GM18951 (cell line): ENCODE results near the gene GNMT.

Experiments
- POLR2A ChIP-seq: IDR thresholded peaks from 4 replicates; pipeline ENCODE4 v1.6.1; 2011; ENCODE audit warnings: mild to moderate bottlenecking; ENCODE audit not compliant: insufficient read length, insufficient read depth; ENCODE audit errors: extremely low read depth
- in situ Hi-C: fragments of 300-500 bp; cut with MboI; formaldehyde crosslinking; loops from one replicate; pipeline ENCODE4 v1.12.0; 2022; ENCODE audit warnings: low sequenced_read_pairs, mixed read lengths, inconsistent platforms; ENCODE audit not compliant: unreplicated experiment

GNMT gene

GRCh38 chr6:42962502-42963178, 2.1 kb downstream of the GNMT start:
- no peak for TF ChIP-seq POLR2A

DNA sequence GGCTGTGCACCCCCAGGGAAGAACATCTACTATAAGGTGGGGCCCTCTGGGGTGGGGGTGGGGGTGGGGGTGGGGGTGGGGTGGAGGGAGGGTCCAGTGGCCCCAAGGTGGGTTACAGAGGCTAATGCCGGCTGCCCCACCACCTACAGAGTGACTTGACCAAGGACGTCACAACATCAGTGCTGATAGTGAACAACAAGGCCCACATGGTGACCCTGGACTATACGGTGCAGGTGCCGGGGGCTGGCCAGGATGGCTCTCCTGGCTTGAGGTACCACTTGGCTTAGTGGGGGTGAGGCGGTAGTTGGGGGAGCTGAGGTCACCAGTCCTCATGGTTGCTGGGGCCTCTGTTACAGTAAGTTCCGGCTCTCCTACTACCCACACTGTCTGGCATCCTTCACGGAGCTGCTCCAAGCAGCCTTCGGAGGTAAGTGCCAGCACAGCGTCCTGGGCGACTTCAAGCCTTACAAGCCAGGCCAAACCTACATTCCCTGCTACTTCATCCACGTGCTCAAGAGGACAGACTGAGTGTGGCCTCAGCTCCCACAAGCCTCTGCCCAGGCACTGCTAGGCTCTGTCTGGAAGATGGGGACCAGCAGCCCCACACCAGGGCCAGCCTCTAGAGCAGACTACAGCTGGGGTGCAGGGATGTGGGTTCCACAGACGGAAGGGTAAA, 2.8 kb downstream of the GNMT start:
- in situ Hi-C loops = no loop called here
- TF ChIP-seq POLR2A = no peak

More at GRCh38 chr6:42962502-42963178, 2.1 kb downstream of the GNMT start:
- in situ Hi-C loops = no loop called here

- TF ChIP-seq POLR2A = no peak
- in situ Hi-C loops = no loop called here
Measured at GRCh38 chr6:42963855-42964605, 3.5 kb downstream of the GNMT start.

GRCh38 chr6:42966571-42966970, 6.0 kb downstream of the GNMT start:
- TF ChIP-seq POLR2A = no peak
- in situ Hi-C loops = no loop called here

- in situ Hi-C loops = no loop called here
- TF ChIP-seq POLR2A = no peak
Measured at GRCh38 chr6:42967228-42967627, 6.7 kb downstream of the GNMT start.

GRCh38 chr6:42968126-42968701, 7.7 kb downstream of the GNMT start:
- TF ChIP-seq POLR2A = no peak
- in situ Hi-C loops = no loop called here

DNA sequence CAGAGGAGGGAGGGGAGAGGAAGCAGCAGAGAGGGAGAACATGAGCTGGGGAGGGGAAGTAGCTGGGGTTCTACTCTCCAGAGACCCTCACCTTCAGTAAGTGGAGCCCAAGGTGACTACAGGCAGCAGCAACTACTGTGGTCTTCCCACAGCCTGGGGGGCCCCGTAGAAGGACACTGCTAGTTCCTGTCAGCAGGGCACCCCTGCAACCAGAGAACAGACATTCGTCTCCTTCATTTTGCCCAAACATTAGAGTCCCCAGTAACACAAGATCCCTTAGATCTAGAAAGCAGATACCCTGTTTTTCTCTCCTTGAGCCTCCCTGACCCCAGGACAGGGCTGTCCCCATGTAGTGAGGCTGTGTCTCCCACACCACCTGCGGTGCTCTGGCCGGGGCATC, 8.2 kb downstream of the GNMT start:
- no peak for TF ChIP-seq POLR2A
- in situ Hi-C loops = no loop called here

DNA sequence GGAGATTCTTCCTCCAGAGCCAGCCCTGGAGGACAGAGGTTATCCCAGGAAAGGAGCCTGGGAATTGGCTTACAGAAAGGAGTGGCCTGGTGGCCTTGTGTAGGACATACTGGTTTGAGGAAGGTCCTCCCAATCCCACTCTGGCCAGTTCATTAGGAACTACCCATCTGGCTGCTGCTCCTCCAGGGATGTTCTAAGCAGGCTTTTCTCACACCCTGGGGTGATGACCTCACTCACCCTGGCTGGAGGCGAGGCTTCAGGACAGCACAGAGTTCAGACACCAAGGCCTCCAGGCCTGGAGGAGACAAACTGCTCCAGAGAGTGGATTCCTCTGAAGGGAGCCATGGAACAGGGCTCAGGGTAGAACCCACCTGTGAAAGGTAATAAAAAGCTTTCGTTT, 8.9 kb downstream of the GNMT start:
- in situ Hi-C loops = no loop called here
- no peak for TF ChIP-seq POLR2A

DNA sequence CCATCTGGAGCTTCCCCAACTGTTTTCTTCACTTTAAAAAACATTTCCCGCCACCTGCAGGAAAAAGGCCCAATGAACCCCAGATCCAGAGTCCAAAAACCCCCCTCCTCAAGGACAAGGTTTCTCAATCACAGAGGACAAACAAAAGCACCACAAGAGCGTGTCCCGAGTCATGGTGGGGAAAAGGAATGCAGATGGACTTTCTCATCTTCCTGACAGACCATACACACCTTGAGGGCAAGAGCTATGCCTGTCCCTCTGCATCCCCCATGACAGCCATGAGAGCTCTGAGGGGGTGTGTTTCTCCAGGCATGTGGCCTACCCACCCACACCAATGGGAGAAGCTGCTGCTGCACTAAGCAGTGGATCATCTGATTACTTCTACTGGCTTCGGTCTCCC, 9.4 kb downstream of the GNMT start:
- in situ Hi-C loops = no loop called here
- no peak for TF ChIP-seq POLR2A

GRCh38 chr6:42970871-42971612, 10.5 kb downstream of the GNMT start:
- TF ChIP-seq POLR2A = no peak

GRCh38 chr6:42971746-42972327, 11.3 kb downstream of the GNMT start:
- in situ Hi-C loops = no loop called here
- TF ChIP-seq POLR2A = no peak

More at GRCh38 chr6:42970871-42971612, 10.5 kb downstream of the GNMT start:
- in situ Hi-C loops = no loop called here

- in situ Hi-C loops = no loop called here
- TF ChIP-seq POLR2A = no peak
Measured at GRCh38 chr6:42973926-42974325, 13.4 kb downstream of the GNMT start.
